Ishikawa (cell line): ENCODE measurements around the gene MX1.

ENCODE experiments used
- CEBPB ChIP-seq: IDR thresholded peaks from 2 replicates; pipeline ENCODE4 v1.6.1; 2012
- CREB1 ChIP-seq: IDR thresholded peaks from 2 replicates; pipeline ENCODE4 v1.6.1; 2012; ENCODE audit warnings: low read depth
- EGR1 ChIP-seq: IDR thresholded peaks from 2 replicates; pipeline ENCODE4 v1.6.1; 2012
- EP300 ChIP-seq: IDR thresholded peaks from 2 replicates; pipeline ENCODE4 v1.6.1; 2012; ENCODE audit warnings: borderline replicate concordance
- FOXM1 ChIP-seq: IDR thresholded peaks from 2 replicates; pipeline ENCODE4 v1.6.1; 2012; ENCODE audit warnings: low read depth, borderline replicate concordance
- NFIC ChIP-seq: IDR thresholded peaks from 2 replicates; pipeline ENCODE4 v1.6.1; 2012
- RAD21 ChIP-seq: IDR thresholded peaks from 2 replicates; pipeline ENCODE4 v1.6.1; 2012; ENCODE audit warnings: low read depth
- REST ChIP-seq: IDR thresholded peaks from 2 replicates; pipeline ENCODE4 v1.6.1; 2012; ENCODE audit warnings: low read depth, mild to moderate bottlenecking
- TAF1 ChIP-seq: IDR thresholded peaks from 2 replicates; pipeline ENCODE4 v1.6.1; 2012; ENCODE audit warnings: low read depth, mild to moderate bottlenecking
- TCF12 ChIP-seq: IDR thresholded peaks from 2 replicates; pipeline ENCODE4 v1.6.1; 2012; ENCODE audit warnings: low read depth
- TEAD4 ChIP-seq: IDR thresholded peaks from 2 replicates; pipeline ENCODE4 v1.6.1; 2012
- YY1 ChIP-seq: IDR thresholded peaks from 2 replicates; pipeline ENCODE4 v1.6.1; 2012; ENCODE audit warnings: low read depth
- ZBTB7A ChIP-seq: IDR thresholded peaks from 2 replicates; pipeline ENCODE4 v1.6.1; 2012; ENCODE audit warnings: low read depth
- TF ChIP-seq, protein P1 (sequence below): IDR thresholded peaks from 2 replicates; pipeline ENCODE4 v1.6.1; 2012
- TF ChIP-seq, protein P2 (sequence below): IDR thresholded peaks from 2 replicates; pipeline ENCODE4 v1.6.1; 2012

MX1 gene

DNA sequence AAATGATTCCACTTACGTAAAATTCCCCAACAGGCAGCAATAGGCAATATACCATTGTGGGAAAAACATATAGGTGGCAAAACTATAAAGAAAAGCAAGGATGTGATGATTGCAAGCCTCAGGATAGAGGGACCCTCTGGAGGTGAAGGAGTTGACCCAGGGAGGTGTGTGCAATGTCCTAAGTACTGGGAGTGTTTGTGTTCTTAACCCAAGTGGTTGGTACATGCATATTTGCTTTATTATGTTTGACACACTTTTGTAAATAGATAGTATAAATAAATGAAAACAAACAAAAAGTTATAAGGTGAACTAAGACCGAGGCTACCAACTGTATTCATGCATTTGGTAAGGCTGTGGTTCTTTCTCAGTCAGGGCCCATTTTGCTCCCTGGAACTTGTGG, 7.5 kb downstream of the MX1 start:
- TF ChIP-seq EGR1 (no peak), FOXM1 (no peak), RAD21 (no peak), TEAD4 (no peak), TAF1 (no peak), NFIC (no peak), TCF12 (no peak), CEBPB (no peak)
- TF ChIP-seq, protein P1, sequence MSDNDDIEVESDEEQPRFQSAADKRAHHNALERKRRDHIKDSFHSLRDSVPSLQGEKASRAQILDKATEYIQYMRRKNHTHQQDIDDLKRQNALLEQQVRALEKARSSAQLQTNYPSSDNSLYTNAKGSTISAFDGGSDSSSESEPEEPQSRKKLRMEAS = no peak

- no peak for TF ChIP-seq TAF1
- TF ChIP-seq ZBTB7A = no peak
- TF ChIP-seq, protein P1 = no peak
- no peak for TF ChIP-seq RAD21
- TF ChIP-seq EP300 = no peak
- TF ChIP-seq TEAD4 = no peak
- no peak for TF ChIP-seq EGR1
- TF ChIP-seq FOXM1 = no peak
- TF ChIP-seq YY1 = no peak
- TF ChIP-seq TCF12 = no peak
- TF ChIP-seq NFIC = no peak
- TF ChIP-seq, protein P2, sequence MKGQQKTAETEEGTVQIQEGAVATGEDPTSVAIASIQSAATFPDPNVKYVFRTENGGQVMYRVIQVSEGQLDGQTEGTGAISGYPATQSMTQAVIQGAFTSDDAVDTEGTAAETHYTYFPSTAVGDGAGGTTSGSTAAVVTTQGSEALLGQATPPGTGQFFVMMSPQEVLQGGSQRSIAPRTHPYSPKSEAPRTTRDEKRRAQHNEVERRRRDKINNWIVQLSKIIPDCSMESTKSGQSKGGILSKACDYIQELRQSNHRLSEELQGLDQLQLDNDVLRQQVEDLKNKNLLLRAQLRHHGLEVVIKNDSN = no peak
- no peak for TF ChIP-seq CREB1
- TF ChIP-seq REST = no peak
- no peak for TF ChIP-seq CEBPB
Measured at GRCh38 chr21:41435706-41436105, 9.7 kb downstream of the MX1 start.

DNA sequence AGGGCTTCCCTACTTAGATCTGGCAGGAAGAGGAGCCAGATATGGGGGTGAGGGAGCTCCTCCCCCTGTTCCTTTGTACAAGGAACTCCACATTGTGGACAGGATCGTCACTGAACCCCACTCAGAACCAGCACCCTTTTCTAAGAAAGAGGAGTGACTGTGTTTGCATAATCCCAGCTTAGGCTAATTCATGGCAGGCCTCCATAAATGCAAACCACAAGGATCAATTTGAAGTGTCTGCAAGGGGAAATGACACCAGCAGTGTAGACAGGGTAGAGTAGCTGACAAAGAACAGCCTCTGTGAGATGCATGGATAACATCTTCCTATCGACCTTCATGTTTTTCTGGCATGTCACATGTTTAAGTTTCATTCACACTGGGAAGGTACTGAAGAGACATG, 11.7 kb downstream of the MX1 start:
- no peak for TF ChIP-seq CREB1
- no peak for TF ChIP-seq TCF12
- no peak for TF ChIP-seq TEAD4
- TF ChIP-seq CEBPB = no peak
- TF ChIP-seq FOXM1 = no peak
- no peak for TF ChIP-seq RAD21
- TF ChIP-seq YY1 = no peak
- TF ChIP-seq NFIC = no peak
- TF ChIP-seq ZBTB7A = no peak
- TF ChIP-seq, protein P1 = no peak
- TF ChIP-seq REST = no peak
- TF ChIP-seq EGR1 = no peak

DNA sequence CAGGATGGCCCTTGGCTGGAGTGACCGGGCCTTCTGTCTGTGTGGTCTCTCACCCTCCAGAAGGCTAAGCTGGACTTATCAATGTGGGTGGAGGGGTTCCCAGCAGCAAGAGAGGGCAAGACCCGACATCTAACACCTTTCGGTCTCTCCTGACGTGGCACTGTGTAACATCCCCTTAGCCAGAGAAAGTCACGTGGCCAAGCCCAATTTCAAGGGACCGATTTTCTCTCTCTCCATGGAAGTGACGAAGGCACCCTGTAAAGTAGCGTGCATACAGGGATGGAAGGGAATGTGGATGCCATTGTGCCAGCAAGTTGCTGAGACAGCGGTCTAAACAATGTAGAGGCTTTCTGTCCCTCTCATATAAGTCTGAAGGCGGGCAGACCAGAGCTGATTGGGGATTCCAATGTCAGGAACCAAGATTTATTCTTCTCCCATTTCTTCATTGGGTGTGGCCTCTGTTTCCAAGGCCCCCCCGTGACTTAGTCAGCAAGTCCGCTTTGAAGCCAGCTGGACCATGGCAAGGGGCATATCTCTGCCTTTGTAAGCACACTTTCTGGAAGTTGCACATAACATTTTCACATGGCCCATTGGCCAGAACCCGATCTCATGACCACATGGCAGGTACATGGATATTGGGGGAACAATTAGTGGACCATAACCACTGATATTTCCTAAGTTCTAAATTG, 12.5 kb downstream of the MX1 start:
- TF ChIP-seq EP300 = no peak
- TF ChIP-seq CREB1 = no peak
- no peak for TF ChIP-seq FOXM1

- TF ChIP-seq REST = no peak
- TF ChIP-seq, protein P1 = no peak
- no peak for TF ChIP-seq TAF1
- TF ChIP-seq TCF12 = no peak
- TF ChIP-seq EP300 = no peak
- TF ChIP-seq EGR1 = no peak
- TF ChIP-seq CREB1 = no peak
- TF ChIP-seq NFIC = no peak
- TF ChIP-seq CEBPB = no peak
- TF ChIP-seq RAD21 = no peak
- TF ChIP-seq TEAD4 = no peak
- no peak for TF ChIP-seq ZBTB7A
- TF ChIP-seq FOXM1 = no peak
- TF ChIP-seq YY1 = no peak
- TF ChIP-seq, protein P2 = no peak
Measured at GRCh38 chr21:41439248-41439647, 13.2 kb downstream of the MX1 start.
